Myocyte (in vitro differentiated cells): ENCODE measurements around the gene CLCA2. TPM values are rescaled to one million over a fixed set of nuclear protein-coding genes. Genes with fewer than 3 reads are reported as not detected.

Experiments used
- DNase-seq: peaks from one replicate; pipeline ENCODE4 v3.0.0-alpha.2; 2012; ENCODE audit warnings: low read depth
- polyA plus RNA-seq: library from polyadenylated mRNA; unstranded; fragments of >200 nt; gene quantifications from one replicate; pipeline ENCODE4 v1.2.1, GENCODE V29; 2012; ENCODE audit warnings: missing spikeins
- total RNA-seq: library from RNA; depleted of rRNA; stranded (reverse); fragments of >200 nt; gene quantifications from 2 replicates; pipeline ENCODE4 v1.2.3, GENCODE V29; 2014

CLCA2 gene, protein sequence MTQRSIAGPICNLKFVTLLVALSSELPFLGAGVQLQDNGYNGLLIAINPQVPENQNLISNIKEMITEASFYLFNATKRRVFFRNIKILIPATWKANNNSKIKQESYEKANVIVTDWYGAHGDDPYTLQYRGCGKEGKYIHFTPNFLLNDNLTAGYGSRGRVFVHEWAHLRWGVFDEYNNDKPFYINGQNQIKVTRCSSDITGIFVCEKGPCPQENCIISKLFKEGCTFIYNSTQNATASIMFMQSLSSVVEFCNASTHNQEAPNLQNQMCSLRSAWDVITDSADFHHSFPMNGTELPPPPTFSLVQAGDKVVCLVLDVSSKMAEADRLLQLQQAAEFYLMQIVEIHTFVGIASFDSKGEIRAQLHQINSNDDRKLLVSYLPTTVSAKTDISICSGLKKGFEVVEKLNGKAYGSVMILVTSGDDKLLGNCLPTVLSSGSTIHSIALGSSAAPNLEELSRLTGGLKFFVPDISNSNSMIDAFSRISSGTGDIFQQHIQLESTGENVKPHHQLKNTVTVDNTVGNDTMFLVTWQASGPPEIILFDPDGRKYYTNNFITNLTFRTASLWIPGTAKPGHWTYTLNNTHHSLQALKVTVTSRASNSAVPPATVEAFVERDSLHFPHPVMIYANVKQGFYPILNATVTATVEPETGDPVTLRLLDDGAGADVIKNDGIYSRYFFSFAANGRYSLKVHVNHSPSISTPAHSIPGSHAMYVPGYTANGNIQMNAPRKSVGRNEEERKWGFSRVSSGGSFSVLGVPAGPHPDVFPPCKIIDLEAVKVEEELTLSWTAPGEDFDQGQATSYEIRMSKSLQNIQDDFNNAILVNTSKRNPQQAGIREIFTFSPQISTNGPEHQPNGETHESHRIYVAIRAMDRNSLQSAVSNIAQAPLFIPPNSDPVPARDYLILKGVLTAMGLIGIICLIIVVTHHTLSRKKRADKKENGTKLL
- 0.62 and 0.83 TPM in 2 replicates for total RNA-seq
- polyA plus RNA-seq = not detected

DNA sequence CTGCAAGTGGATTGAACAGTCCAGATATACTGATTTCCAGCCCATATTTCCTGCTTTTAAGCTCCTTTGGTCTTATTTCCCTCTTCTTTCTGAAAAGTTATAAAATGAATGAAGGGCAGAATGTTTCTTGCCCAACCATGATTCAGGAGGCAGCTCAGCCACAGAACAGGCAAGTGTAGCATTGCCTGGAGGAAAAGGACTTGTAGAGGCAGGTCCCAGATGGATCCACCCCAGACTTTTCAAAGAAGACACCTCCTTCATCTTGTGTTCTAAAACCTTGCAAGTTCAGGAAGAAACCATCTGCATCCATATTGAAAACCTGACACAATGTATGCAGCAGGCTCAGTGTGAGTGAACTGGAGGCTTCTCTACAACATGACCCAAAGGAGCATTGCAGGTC is at the start of gene CLCA2:
TSS of gene CLCA2 (plus strand) at position 299 of the 400 bp plus-strand sequence. CDS start at position 376, 77 bp downstream.
- no peak for DNase-seq

DNA sequence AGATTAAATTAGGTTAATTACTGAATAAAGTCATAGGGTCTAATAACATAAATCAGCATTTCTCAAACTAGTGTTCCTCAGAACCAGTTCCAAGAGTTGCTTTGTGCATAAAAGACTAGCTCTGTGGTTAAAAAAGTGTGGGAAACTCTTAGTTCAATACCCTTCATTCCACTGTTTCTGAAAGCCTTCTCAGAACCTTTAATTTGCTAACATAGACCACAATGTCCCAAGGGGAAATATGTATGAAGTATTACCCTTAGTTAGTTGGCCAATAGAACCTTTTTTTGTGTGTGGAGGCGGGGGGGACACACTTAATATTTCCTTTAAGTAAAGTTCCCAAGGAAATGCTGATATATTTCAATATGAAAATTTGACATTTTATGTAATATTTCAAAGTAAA is 48.3 kb upstream of the CLCA2 start:
- DNase-seq = peak; percentile 30

DNA sequence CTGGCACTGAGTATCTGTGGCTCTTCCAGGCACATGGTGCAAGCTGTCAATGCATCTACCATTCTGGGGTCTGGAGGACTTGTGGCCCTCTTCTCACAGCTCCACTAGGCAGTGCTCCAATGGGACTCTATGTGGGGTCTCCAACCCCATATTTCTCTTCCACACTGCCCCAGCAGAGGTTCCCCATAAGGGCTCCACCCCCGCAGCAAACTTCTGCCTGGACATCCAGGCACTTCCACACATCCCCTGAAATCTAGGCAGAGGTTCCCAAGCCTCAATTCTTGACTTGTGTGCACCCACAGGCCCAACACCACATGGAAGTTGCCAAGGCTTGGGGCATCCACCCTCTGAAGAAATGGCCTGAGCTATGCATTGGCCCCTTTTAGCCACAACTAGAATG is 46.6 kb upstream of the CLCA2 start:
- DNase-seq = no peak

DNA sequence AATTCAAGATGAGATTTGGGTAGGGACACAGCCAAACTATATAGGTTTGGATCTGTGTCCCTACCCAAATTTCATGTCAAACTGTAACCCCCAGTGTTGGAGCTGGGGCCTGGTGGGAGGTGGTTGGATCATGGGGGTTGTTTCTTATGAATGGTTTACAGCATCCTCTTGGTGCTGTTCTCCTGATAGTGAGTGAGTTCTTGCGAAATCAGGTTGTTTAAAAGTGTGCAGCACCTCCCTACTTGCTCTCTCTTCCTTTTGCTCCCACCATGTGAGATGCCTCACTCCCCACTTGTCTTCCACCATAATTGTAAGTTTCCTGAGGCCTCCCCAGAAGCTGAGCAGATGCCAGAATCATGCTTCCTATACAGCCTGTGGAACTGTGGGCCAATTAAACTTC is 45.2 kb upstream of the CLCA2 start:
- no peak for DNase-seq

DNA sequence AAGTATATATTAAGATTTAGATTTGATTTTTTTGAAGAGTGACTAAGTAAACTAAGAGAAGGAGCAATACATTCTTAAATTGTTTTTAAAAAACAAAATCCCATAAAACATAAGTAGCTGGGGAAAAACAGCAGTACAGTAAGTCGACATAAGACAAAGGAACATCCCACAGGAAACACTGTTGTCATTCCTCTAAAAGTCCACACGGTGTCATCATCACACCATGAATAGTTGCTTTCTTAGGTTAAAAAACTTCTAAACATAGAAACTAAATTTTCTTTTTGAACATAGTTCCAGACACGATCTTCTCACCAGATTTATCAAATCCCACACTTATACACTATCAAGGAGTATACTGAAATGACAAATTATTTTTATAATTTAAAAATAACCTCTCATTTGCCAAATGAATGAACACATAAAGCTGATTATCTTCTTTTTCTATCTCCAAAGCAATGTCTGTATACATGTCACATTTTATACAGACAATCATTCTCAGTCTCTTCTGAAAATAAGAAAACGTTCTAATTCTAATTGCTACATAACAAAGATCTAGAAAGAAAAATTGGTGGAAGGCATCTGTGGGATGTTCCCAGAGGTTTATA is 43.6 kb upstream of the CLCA2 start:
- DNase-seq = peak; percentile 78

DNA sequence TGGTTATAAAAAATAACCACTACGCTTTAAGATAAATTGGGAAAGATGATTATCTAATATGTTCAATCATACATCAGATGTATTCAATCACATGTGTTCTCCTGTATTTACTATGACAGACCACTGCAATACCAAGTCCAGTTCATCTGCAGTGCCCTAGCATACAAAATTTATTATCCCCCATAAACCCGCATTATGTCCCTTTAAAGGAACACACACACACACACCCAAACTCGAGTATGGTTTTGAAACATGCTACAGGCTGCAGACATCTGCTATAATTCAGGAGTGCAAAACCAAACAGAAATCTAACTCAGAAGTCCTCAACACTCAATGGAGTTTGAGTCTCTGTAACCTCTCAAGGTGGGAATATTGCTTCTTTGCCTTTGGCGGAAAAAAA is 42.7 kb upstream of the CLCA2 start:
- DNase-seq = no peak

GRCh38 chr1:86382878-86383277 is 41.1 kb upstream of the CLCA2 start:
- DNase-seq = no peak

- no peak for DNase-seq
These were observed 35.9 kb upstream of the CLCA2 start for GRCh38 chr1:86387916-86388627.

DNA sequence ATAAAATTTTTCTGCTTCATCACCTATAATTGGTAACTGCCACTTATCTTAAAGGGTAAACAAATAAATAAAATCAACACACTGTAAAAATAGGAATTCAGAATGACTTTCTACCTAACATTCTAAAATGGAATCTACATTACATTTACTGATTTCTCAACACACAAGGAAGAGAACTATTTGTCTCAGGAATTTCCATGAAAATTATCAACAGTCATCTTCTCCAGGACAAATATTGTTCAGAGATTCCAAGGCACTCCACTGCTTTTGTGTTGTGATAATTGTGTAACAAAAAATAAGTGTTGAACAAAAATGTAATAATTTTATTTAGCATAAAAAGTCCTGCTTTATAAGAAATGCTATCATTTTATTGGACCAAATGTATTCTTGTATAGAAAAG is 35.2 kb upstream of the CLCA2 start:
- no peak for DNase-seq

DNA sequence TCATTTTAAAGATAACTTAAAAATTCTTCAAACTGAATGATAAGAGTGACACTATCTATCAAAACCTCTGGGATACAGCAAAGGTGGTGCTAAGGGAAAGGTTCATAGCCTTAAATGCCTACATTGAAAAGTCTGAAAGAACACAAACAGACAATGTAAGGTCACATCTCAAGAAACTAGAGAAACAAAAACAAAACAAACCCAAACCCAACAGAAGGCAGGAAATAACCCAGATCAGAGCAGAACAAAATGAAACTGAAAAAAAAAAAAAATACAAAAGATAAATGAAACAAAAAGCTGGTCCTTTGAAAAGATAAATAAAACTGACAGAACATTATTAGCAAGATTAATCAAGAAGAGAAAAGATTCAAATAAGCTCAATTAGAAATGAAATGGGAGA is 34.7 kb upstream of the CLCA2 start:
- no peak for DNase-seq

- DNase-seq = no peak
These were observed 29.6 kb upstream of the CLCA2 start for GRCh38 chr1:86394416-86394815.

- peak; percentile 83 for DNase-seq
These were observed 28.0 kb upstream of the CLCA2 start, which contains the start of gene ODF2L for GRCh38 chr1:86395751-86396497. Gene ODF2L, minus strand, starts transcription at chr1:86396323. Its CDS starts 9,296 bp downstream, at chr1:86387027.

GRCh38 chr1:86396498-86396890 is 27.5 kb upstream of the CLCA2 start:
- DNase-seq = no peak

DNA sequence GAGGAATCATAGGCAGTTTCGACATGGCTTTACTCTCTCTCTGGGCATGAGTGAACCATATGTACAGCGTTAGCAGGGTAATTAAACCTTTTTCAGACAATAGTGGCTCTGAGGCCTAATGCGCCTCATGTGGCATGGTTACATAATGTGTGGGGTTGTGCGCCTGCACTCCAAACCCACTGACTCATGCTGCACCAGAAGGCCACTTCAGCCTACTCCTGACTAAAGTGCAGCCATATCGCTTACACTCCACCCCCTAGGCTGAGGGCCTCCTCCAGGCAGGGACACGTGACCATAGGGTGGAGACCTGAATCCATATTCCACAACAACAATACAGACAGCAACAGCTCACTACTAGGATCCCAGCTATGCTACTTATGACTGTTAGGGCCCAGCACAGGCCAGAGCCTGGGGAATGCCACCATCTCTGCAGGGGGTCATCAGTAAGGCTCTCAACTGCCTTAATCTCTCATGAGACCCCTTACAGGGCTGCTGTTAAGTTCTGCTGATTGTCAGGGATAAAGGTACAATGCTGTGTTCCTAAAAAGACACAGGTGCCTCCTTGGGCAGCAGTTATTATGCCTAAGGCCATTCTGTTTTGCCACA is 14.5 kb upstream of the CLCA2 start:
- no peak for DNase-seq

DNA sequence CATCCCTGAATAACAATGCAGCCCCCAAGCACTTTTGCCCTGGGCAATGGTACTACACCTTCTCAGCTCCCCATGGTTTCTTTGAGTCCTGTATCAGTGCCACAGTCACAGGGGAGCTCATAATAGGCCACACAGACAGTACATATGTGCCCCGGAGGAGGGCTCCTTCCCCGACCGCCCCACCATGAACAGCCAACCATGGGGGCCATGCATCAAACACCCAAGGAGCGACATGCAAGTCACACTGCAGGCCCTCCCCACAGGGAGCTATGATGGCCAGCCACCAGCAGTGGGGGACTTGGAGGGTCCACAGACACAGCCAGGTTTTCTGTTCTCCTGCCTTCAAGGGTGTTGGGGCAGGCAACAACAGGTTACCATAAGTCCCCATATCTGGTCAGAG is 13.1 kb upstream of the CLCA2 start:
- DNase-seq = no peak

GRCh38 chr1:86416343-86416742 is 7.6 kb upstream of the CLCA2 start:
- DNase-seq = no peak

DNA sequence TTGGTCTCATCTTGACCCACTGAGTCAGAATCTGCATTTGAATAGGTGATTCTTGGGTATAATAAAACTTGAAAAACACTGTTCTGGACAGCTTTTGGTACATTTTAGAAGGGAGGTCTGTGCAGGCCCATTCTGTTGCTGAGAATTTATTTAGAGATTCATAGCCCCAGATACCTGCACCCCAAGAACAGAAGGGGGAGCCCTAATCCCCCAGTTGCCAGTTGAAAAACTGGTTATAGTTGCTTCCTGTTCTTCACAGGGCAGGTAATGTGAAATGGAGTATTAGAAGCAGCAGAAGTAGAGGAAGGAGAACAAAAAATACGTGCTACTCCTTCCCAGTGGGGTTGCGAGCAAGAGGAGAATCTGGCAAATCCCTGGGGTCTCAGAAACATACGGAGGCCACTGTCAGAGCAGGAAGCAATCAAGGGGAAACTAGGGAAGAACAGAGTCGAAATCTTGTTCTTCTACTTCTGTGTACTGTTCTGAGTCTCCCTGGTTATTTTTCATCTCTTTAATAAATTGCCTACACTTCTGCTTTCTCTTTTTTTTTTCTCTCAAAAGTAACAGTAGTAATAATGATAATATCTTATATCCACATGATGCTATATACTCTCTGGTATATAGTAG is 4.6 kb upstream of the CLCA2 start:
- peak; percentile 13 for DNase-seq

DNA sequence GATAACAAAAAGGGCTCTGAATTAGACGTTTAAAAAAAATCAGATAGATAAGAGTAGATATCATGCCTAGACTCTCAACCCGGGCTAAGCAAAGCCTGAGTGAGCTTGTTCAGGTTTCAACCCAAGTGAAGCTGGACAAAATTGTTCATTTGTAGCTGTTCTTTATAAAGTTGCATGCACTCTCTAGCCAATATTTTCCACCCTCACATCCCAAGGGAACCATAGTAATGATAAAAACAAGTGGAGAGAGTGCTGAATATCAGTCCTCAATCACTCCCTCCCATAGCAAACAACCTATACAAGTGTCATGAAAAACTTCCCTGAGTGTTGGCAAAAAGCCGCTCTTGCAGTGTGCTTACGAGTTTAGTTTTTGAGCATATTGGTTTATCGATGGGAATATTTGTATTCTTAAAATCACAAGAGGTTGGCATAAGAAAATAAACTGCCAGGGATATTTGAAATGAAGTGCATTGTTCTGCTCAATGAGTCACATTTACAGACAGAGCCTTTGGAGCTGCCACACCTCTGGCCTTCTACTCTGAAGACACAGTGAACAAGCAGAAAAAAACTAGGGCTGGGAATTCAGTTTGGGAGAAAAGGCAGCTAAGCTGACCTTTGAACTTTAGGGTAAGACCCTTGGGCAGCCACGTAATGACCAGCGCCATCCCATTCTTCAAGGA is 2.2 kb upstream of the CLCA2 start:
- DNase-seq = no peak

- peak; percentile 15 for DNase-seq
These were observed 498 bp upstream of the CLCA2 start for GRCh38 chr1:86423473-86423872.
